ENCODE results near the gene IL17RA.

DNA sequence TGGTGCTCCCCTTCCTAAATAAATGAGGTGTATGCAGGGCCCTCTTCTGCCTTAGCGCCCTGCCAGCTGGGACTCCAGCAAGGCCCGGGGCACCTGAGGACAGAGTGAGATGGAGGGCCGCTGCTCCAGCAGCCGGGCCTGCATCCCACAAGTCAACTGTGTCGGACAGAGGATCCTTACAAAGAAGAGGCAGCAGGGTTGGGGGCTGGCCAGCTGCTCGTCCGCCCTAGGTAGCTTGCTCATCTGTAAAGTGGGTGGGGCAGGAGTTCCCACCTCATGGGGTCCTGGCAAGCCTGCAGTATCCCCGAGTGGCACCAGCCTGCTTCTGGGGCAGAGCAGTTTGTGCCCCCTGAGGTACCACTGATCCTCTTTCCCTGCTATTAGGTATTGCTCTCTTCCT, 28.8 kb downstream of the IL17RA start:
- TF ChIP-seq EZH2 (IDR thresholded peaks at IDR 0.05; ENCODE audit: insufficient read depth, poor library complexity, severe bottlenecking) (no peak), EZH2phosphoT487 (IDR thresholded peaks at IDR 0.05; ENCODE audit: insufficient read depth, low read depth) (no peak)

Data from GM23248 (cell line).